ENCODE results near the gene TBC1D22A.

Gene TBC1D22A

DNA sequence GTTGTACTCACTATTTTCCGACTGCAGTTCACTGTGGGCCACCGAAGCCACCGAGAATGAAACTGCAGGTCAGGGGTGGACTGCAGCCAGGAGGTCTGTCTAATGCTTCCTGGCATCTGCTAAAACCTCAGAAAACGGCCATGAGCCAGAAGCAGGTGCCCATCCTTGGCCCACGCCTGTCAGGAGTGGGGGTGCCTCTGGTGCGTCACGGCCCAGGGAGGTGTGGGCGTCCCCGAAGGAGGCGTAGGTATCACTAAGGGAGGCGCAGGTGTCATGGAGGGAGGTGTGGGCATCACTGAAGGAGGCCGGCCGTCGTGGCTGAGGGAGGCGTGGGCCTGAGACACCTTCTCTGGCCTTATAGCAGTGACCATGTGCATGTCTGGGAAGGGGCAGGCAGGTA lies 456.2 kb downstream of the TBC1D22A start:
- H3K4me3 ChIP-seq (replicated peaks; ENCODE audit: low read depth, low read length) = no peak overlapping the region
- no peak for DNase-seq (ENCODE audit: low read depth)
- TF ChIP-seq, protein P1, sequence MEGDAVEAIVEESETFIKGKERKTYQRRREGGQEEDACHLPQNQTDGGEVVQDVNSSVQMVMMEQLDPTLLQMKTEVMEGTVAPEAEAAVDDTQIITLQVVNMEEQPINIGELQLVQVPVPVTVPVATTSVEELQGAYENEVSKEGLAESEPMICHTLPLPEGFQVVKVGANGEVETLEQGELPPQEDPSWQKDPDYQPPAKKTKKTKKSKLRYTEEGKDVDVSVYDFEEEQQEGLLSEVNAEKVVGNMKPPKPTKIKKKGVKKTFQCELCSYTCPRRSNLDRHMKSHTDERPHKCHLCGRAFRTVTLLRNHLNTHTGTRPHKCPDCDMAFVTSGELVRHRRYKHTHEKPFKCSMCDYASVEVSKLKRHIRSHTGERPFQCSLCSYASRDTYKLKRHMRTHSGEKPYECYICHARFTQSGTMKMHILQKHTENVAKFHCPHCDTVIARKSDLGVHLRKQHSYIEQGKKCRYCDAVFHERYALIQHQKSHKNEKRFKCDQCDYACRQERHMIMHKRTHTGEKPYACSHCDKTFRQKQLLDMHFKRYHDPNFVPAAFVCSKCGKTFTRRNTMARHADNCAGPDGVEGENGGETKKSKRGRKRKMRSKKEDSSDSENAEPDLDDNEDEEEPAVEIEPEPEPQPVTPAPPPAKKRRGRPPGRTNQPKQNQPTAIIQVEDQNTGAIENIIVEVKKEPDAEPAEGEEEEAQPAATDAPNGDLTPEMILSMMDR (IDR thresholded peaks at IDR 0.05; ENCODE audit: low read length, missing control alignments) = no peak

DNA sequence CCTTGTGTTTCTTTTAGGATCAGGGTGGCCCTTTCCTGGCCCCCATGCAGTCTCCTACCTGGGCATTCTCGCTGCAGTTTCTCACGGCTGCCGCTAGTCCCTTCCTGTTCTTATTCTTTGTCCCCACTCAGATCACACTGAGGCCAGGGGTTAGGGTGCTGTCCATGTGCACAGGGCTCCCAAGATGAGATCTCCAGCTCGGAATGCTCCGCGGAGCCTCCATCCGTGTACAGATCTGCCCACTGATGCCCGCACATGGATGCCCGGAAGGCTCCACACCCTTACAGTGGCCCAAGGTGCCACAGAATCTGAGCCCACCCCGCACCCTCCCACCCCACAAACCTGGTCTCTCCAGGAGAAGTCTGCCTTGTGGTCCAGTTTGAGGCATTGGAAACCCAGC lies 457.3 kb downstream of the TBC1D22A start:
- DNase-seq (ENCODE audit: low read depth) = no peak
- TF ChIP-seq, protein P1 (IDR thresholded peaks at IDR 0.05; ENCODE audit: low read length, missing control alignments) = no peak
- H3K4me3 ChIP-seq (replicated peaks; ENCODE audit: low read depth, low read length) = no peak overlapping the region

DNA sequence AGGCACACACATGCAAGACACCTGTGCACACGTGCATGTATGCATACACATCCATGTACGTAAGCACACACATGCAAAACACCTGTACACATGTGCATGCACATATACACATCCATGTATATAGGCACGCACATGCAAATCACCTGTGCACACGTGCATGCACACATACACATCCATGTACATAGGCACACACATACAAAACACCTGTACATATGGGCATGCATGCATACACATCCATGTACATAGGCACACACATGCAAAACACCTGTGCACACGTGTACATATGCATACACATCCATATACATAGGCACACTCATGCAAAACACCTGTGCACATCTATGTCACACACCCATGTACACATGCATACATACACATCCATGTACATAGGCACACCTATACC lies 458.3 kb downstream of the TBC1D22A start:
- H3K4me3 ChIP-seq (replicated peaks; ENCODE audit: low read depth, low read length) = no peak overlapping the region
- TF ChIP-seq, protein P1 (IDR thresholded peaks at IDR 0.05; ENCODE audit: low read length, missing control alignments) = no peak
- no peak for DNase-seq (ENCODE audit: low read depth)

DNA sequence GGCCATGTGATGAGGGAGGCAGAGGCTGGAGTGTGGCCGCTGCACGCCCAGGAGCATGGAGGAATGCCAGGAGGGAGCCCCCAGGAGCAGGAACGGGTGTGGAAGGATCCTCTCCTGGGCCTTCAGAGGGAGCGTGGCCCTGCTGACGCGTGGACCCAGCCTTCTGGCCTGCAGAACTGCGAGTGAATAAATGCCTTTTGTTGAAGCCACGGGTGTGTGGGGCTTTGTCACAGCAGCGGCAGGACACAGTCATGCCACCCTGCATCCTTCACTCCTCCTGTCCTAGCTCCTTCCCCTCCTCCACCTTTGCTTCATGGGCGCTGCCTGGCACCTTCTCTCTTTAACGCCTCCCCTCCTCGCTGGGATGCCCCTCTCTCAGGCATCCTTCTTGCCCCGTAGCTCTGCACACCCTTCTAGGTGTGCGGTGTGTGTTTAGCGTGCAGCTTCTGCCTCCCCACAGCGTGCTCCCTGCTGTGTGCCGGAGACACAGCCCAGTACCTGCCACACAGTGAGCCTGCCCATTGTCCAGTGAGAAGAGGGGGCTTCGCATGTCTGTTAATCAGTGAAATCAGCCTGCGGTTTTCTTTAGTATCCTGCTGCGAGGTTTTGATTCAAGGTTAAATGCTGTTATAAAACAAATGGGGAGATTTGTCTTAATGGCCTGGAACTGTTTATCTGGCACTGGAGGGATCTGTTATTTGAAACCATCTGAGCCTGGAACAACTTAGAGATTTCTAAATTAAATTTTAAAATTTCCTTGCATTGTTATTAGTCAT lies 459.6 kb downstream of the TBC1D22A start:
- TF ChIP-seq, protein P1 (IDR thresholded peaks at IDR 0.05; ENCODE audit: low read length, missing control alignments) = no peak
- no peak for DNase-seq (ENCODE audit: low read depth)
- H3K4me3 ChIP-seq (replicated peaks; ENCODE audit: low read depth, low read length) = no peak overlapping the region
